ENCODE results near the gene BTBD2. TPM values are rescaled to one million over a fixed set of nuclear protein-coding genes. Genes with fewer than 3 reads are reported as not detected.

Gene BTBD2
- total and polyA plus RNA-seq, 2 donors (not counting 1 experiment from before 2014, with no cell fraction given) = 75.2 to 85.6 TPM

- ATAC-seq (ENCODE audit: low read depth) = peak; percentile 53
- H3K79me2 ChIP-seq (ENCODE audit: control insufficient read depth, insufficient read depth, low read length) = peaks cover 60% of the 10 kb centered on the region
- Mint-ChIP-seq H3K9me3 (ENCODE audit: insufficient read depth) (no peaks in the 10 kb centered on the region), H3K27ac (peak overlapping the region; percentile 98), H3K4me1 (peaks cover 39% of the 10 kb centered on the region), H3K4me3 (peak overlapping the region; percentile 98), H3K27me3 (no peaks in the 10 kb centered on the region)
- TF ChIP-seq CTCF (IDR thresholded peaks at IDR 0.05) (no peak), EZH2 (IDR thresholded peaks at IDR 0.05; ENCODE audit: borderline replicate concordance, insufficient read depth, low read depth, low read length, poor library complexity, severe bottlenecking) (no peak)
- H3K4me3 ChIP-seq (ENCODE audit: control extremely low read depth in 1 of 5, extremely low read depth in 1 of 5, insufficient read depth in 1 of 5, low read depth in 2 of 5, low read length in 4 of 5) = peak overlapping the region; percentile 71 to 94 (median 83)
- peak overlapping the region; percentile 95 for H3K9ac ChIP-seq (ENCODE audit: low read length)
- H3K27ac ChIP-seq (ENCODE audit: low read length in 2 of 2) = peak overlapping the region; percentile 90 to 99
- POLR2A ChIA-PET = interaction anchor here (0.5 to 2.0 kb wide), 22 partner anchors 13 to 1147 kb away, joined by 3 to 18 read pairs (median 6); no protein-coding TSS in a partner anchor
- peaks cover 53% of the 10 kb centered on the region for H4K20me1 ChIP-seq (ENCODE audit: control insufficient read depth, insufficient read depth, low read length, poor library complexity, severe bottlenecking)
- peaks cover 0 to 5% of the 10 kb centered on the region in 2 experiments for H3K36me3 ChIP-seq (replicated peaks in 1 of 2; ENCODE audit: control extremely low read depth in 1 of 2, control insufficient read depth in 1 of 2, extremely low read depth in 1 of 2, insufficient read depth in 2 of 2, low read length in 1 of 2)
- peak; percentile 87 for DNase-seq
- CTCF ChIA-PET = interaction anchor here (0.6 to 1.7 kb wide), 6 partner anchors 10 to 682 kb away, joined by 3 to 7 read pairs (median 4); no protein-coding TSS in a partner anchor
- H3K9me3 ChIP-seq (ENCODE audit: control extremely low read depth in 1 of 3, control insufficient read depth in 2 of 3, insufficient read depth in 1 of 3, low read length in 2 of 3) = no peaks in the 10 kb centered on the region
- H3K27me3 ChIP-seq (replicated peaks in 1 of 4; ENCODE audit: control extremely low read depth in 1 of 4, control insufficient read depth in 3 of 4, insufficient read depth in 4 of 4, low read length in 3 of 4) = no peaks in the 10 kb centered on the region
- peak overlapping the region; percentile 93 for H3K4me2 ChIP-seq (replicated peaks; ENCODE audit: low read depth, low read length, poor library complexity, severe bottlenecking)
- WGBS (ENCODE audit: insufficient coverage) = 1% methylated on average over 36 of the region's 40 CpGs
- intact Hi-C loops (cut with micrococcal nuclease) = loop anchor here (1.0 kb wide), 3 partner anchors 66 to 209 kb away; partner anchors contain the start of gene AP3D1
- peak overlapping the region; percentile 28 for H2AFZ ChIP-seq (ENCODE audit: insufficient read depth, low read depth, low read length, poor library complexity, severe bottlenecking)
- H3K4me1 ChIP-seq (ENCODE audit: control insufficient read depth in 2 of 2, insufficient read depth in 2 of 2, low read length in 2 of 2) = peaks cover 31 to 47% of the 10 kb centered on the region in 2 donors
These were observed 73.2 kb downstream of the BTBD2 start for GRCh38 chr19:1942078-1942933.

Measured in B cell (primary cell).